ENCODE measurements around the gene DYNLRB2. TPM values are rescaled to one million over a fixed set of nuclear protein-coding genes. Genes with fewer than 3 reads are reported as not detected.

DYNLRB2 gene
- total RNA-seq, 3 donors from 2014 or later = not detected

- DNase-seq = no peak
- no peak overlapping the region for H3K4me3 ChIP-seq
- H3K4me1 ChIP-seq (ENCODE audit: low read depth) = no peaks in the 10 kb centered on the region
- H3K9me3 ChIP-seq = no peaks in the 10 kb centered on the region
- no peaks in the 10 kb centered on the region for H3K36me3 ChIP-seq (ENCODE audit: low read depth)
- intact Hi-C loops (cut with DNase I, micrococcal nuclease) = no loop called here
- no peak for TF ChIP-seq CTCF (IDR thresholded peaks at IDR 0.05)
- peak; percentile 63 for ATAC-seq
Observed at GRCh38 chr16:80569440-80570105, 28.8 kb downstream of the DYNLRB2 start.

GRCh38 chr16:80570106-80570478 is 29.3 kb downstream of the DYNLRB2 start:
- H3K4me1 ChIP-seq (ENCODE audit: low read depth) = no peaks in the 10 kb centered on the region
- intact Hi-C loops (cut with DNase I, micrococcal nuclease) = no loop called here
- no peaks in the 10 kb centered on the region for H3K36me3 ChIP-seq (ENCODE audit: low read depth)
- H3K4me3 ChIP-seq = no peak overlapping the region
- DNase-seq = no peak
- no peak for TF ChIP-seq CTCF (IDR thresholded peaks at IDR 0.05)
- H3K9me3 ChIP-seq = no peaks in the 10 kb centered on the region
- ATAC-seq = no peak

GRCh38 chr16:80573700-80574120 is 32.9 kb downstream of the DYNLRB2 start:
- no peak for DNase-seq
- intact Hi-C loops (cut with DNase I, micrococcal nuclease) = no loop called here
- no peaks in the 10 kb centered on the region for H3K4me1 ChIP-seq (ENCODE audit: low read depth)
- ATAC-seq = no peak
- no peaks in the 10 kb centered on the region for H3K9me3 ChIP-seq
- TF ChIP-seq CTCF (IDR thresholded peaks at IDR 0.05) = no peak
- H3K36me3 ChIP-seq (ENCODE audit: low read depth) = no peaks in the 10 kb centered on the region
- H3K4me3 ChIP-seq = no peak overlapping the region

GRCh38 chr16:80576343-80576912 is 35.6 kb downstream of the DYNLRB2 start:
- Histone ChIP-seq H3K4me1 (ENCODE audit: low read depth) (no peaks in the 10 kb centered on the region), H3K9me3 (no peaks in the 10 kb centered on the region), H3K4me3 (no peak overlapping the region), H3K36me3 (ENCODE audit: low read depth) (no peaks in the 10 kb centered on the region)
- TF ChIP-seq CTCF (IDR thresholded peaks at IDR 0.05) = no peak
- no peak for DNase-seq
- no peak for ATAC-seq
- intact Hi-C loops (cut with DNase I, micrococcal nuclease) = no loop called here

- DNase-seq (no peak), ATAC-seq (no peak)
- Histone ChIP-seq H3K4me1 (ENCODE audit: low read depth) (no peaks in the 10 kb centered on the region), H3K4me3 (no peak overlapping the region), H3K9me3 (no peaks in the 10 kb centered on the region), H3K36me3 (ENCODE audit: low read depth) (no peaks in the 10 kb centered on the region)
- intact Hi-C loops (cut with DNase I, micrococcal nuclease) = no loop called here
- no peak for TF ChIP-seq CTCF (IDR thresholded peaks at IDR 0.05)
Observed at GRCh38 chr16:80577485-80578280, 36.9 kb downstream of the DYNLRB2 start.
